Measurements from ENCODE around the gene FLYWCH2. TPM values are rescaled to one million over a fixed set of nuclear protein-coding genes. Genes with fewer than 3 reads are reported as not detected.

Gene FLYWCH2
- total and polyA plus RNA-seq, 9 of the 15 experiments (the other 6 are each of a cell fraction or from before 2014, with no cell fraction given), result 0.70 to 55.5 (median 7.6) TPM

DNA sequence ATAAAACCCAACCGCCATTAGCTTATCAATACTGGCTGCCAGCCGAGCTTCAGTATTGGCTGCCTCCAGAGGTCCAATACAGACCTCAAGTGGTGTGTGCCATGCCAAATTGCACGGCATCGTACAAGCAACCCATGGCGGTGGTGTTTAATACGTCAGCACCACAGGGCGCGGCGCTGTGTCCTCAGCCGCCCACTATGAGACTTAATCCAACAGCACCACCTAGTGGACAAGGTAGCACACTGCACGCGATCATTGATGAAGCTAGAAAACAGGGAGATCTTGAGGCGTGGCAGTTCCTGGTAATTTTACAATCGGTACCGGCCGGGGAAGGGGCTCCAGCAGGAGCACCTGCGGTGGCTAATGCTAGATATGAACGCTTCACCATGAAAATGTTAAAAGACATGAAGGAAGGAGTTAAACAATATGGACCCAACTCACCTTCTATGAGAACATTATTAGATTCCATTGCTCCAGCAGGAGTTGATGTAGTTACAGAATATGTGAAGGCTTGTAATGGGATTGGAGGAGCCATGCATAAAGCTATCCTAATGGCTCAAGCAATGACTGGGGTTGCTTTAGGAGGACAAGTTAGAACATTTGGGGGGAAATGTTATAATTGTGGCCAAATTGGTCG lies 44.1 kb downstream of the FLYWCH2 start (continued):
- TF ChIP-seq, protein P1, sequence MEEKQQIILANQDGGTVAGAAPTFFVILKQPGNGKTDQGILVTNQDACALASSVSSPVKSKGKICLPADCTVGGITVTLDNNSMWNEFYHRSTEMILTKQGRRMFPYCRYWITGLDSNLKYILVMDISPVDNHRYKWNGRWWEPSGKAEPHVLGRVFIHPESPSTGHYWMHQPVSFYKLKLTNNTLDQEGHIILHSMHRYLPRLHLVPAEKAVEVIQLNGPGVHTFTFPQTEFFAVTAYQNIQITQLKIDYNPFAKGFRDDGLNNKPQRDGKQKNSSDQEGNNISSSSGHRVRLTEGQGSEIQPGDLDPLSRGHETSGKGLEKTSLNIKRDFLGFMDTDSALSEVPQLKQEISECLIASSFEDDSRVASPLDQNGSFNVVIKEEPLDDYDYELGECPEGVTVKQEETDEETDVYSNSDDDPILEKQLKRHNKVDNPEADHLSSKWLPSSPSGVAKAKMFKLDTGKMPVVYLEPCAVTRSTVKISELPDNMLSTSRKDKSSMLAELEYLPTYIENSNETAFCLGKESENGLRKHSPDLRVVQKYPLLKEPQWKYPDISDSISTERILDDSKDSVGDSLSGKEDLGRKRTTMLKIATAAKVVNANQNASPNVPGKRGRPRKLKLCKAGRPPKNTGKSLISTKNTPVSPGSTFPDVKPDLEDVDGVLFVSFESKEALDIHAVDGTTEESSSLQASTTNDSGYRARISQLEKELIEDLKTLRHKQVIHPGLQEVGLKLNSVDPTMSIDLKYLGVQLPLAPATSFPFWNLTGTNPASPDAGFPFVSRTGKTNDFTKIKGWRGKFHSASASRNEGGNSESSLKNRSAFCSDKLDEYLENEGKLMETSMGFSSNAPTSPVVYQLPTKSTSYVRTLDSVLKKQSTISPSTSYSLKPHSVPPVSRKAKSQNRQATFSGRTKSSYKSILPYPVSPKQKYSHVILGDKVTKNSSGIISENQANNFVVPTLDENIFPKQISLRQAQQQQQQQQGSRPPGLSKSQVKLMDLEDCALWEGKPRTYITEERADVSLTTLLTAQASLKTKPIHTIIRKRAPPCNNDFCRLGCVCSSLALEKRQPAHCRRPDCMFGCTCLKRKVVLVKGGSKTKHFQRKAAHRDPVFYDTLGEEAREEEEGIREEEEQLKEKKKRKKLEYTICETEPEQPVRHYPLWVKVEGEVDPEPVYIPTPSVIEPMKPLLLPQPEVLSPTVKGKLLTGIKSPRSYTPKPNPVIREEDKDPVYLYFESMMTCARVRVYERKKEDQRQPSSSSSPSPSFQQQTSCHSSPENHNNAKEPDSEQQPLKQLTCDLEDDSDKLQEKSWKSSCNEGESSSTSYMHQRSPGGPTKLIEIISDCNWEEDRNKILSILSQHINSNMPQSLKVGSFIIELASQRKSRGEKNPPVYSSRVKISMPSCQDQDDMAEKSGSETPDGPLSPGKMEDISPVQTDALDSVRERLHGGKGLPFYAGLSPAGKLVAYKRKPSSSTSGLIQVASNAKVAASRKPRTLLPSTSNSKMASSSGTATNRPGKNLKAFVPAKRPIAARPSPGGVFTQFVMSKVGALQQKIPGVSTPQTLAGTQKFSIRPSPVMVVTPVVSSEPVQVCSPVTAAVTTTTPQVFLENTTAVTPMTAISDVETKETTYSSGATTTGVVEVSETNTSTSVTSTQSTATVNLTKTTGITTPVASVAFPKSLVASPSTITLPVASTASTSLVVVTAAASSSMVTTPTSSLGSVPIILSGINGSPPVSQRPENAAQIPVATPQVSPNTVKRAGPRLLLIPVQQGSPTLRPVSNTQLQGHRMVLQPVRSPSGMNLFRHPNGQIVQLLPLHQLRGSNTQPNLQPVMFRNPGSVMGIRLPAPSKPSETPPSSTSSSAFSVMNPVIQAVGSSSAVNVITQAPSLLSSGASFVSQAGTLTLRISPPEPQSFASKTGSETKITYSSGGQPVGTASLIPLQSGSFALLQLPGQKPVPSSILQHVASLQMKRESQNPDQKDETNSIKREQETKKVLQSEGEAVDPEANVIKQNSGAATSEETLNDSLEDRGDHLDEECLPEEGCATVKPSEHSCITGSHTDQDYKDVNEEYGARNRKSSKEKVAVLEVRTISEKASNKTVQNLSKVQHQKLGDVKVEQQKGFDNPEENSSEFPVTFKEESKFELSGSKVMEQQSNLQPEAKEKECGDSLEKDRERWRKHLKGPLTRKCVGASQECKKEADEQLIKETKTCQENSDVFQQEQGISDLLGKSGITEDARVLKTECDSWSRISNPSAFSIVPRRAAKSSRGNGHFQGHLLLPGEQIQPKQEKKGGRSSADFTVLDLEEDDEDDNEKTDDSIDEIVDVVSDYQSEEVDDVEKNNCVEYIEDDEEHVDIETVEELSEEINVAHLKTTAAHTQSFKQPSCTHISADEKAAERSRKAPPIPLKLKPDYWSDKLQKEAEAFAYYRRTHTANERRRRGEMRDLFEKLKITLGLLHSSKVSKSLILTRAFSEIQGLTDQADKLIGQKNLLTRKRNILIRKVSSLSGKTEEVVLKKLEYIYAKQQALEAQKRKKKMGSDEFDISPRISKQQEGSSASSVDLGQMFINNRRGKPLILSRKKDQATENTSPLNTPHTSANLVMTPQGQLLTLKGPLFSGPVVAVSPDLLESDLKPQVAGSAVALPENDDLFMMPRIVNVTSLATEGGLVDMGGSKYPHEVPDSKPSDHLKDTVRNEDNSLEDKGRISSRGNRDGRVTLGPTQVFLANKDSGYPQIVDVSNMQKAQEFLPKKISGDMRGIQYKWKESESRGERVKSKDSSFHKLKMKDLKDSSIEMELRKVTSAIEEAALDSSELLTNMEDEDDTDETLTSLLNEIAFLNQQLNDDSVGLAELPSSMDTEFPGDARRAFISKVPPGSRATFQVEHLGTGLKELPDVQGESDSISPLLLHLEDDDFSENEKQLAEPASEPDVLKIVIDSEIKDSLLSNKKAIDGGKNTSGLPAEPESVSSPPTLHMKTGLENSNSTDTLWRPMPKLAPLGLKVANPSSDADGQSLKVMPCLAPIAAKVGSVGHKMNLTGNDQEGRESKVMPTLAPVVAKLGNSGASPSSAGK (IDR thresholded peaks at IDR 0.05), result peak; percentile 71
- no peak for TF ChIP-seq NFRKB (IDR thresholded peaks at IDR 0.05; ENCODE audit: low read depth)
- TF ChIP-seq TRIM28 (IDR thresholded peaks at IDR 0.05), result 0 out of 2 replicates have a peak, but pooled peaks have one; percentile 32
- 0 out of 4 replicates have a peak, but pooled peaks have one; percentile 8 to 16 for TF ChIP-seq NRF1 (conservative IDR thresholded peaks at IDR 0.05 in 1 of 2, IDR thresholded peaks at IDR 0.05 in 1 of 2)
- TF ChIP-seq NBN (IDR thresholded peaks at IDR 0.05; ENCODE audit: low read depth), result 0 out of 2 replicates have a peak, but pooled peaks have one; percentile 44
- TF ChIP-seq RB1 (IDR thresholded peaks at IDR 0.05; ENCODE audit: low read depth), result peak; percentile 82
- peak; percentile 59; the same call in 1 of the 2 replicates for TF ChIP-seq KLF13 (tag; IDR thresholded peaks at IDR 0.05; ENCODE audit: borderline replicate concordance, low read depth)
- 0 out of 4 replicates have a peak, but pooled peaks of 1 of the 2 experiments have one; percentile 55 for TF ChIP-seq ARNT (IDR thresholded peaks at IDR 0.05)
- TF ChIP-seq, protein P2, sequence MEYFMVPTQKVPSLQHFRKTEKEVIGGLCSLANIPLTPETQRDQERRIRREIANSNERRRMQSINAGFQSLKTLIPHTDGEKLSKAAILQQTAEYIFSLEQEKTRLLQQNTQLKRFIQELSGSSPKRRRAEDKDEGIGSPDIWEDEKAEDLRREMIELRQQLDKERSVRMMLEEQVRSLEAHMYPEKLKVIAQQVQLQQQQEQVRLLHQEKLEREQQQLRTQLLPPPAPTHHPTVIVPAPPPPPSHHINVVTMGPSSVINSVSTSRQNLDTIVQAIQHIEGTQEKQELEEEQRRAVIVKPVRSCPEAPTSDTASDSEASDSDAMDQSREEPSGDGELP (CRISPR knock-in tag; IDR thresholded peaks at IDR 0.05; ENCODE audit: borderline replicate concordance), result peak; percentile 64; the same call in 1 of the 2 replicates
- peak; percentile 20; the same call in 1 of the 2 replicates for TF ChIP-seq BCOR (IDR thresholded peaks at IDR 0.05)
- TF ChIP-seq SMARCE1 (IDR thresholded peaks at IDR 0.05), result 0 out of 2 replicates have a peak, but pooled peaks have one; percentile 25
- peak; percentile 43; the same call in 1 of the 2 replicates for TF ChIP-seq CC2D1A (IDR thresholded peaks at IDR 0.05)
- TF ChIP-seq, protein P3, sequence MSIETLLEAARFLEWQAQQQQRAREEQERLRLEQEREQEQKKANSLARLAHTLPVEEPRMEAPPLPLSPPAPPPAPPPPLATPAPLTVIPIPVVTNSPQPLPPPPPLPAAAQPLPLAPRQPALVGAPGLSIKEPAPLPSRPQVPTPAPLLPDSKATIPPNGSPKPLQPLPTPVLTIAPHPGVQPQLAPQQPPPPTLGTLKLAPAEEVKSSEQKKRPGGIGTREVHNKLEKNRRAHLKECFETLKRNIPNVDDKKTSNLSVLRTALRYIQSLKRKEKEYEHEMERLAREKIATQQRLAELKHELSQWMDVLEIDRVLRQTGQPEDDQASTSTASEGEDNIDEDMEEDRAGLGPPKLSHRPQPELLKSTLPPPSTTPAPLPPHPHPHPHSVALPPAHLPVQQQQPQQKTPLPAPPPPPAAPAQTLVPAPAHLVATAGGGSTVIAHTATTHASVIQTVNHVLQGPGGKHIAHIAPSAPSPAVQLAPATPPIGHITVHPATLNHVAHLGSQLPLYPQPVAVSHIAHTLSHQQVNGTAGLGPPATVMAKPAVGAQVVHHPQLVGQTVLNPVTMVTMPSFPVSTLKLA (conservative IDR thresholded peaks at IDR 0.05), result peak in 1 of 2 experiments; percentile 63; a peak in 3 of 4 replicates
- no peak for TF ChIP-seq NR2F6 (CRISPR knock-in tag; IDR thresholded peaks at IDR 0.05)
